8988T (cell line): Measurements from ENCODE around the gene SENP6.
"Not testable (repeated sequence)": the region's sequence is repeated elsewhere in the genome, so short reads cannot be mapped to it uniquely, and the experiment has no call there.

Experiments used
- DNase-seq: peaks from one replicate; pipeline ENCODE4 v3.0.0; 2011

SENP6 gene

GRCh38 chr6:75601304-75602245, at the start of gene SENP6:
TSS of gene SENP6 (plus strand) at chr6:75601880. CDS start at chr6:75602525, 645 bp downstream.
- peak; percentile 43 for DNase-seq

DNA sequence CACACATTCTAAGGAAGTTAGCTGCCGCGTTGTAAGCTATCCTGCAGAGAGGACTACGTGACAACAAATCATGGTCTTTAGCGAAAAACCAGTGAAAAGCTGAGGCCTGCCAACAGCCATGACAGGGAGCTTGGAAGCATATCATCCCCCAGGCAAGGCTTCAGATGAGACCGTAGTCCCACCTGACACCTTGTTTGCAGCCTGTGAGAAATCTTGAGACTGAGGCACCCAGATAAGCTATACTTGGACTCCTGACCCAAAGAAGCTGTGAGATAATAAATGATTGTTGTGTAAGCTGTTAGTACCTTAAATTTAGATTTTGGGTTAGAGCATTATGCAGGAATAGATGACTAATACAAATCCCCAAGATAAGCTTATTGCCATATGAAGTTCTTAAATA, 45.4 kb upstream of the SENP6 start:
- no peak for DNase-seq

DNA sequence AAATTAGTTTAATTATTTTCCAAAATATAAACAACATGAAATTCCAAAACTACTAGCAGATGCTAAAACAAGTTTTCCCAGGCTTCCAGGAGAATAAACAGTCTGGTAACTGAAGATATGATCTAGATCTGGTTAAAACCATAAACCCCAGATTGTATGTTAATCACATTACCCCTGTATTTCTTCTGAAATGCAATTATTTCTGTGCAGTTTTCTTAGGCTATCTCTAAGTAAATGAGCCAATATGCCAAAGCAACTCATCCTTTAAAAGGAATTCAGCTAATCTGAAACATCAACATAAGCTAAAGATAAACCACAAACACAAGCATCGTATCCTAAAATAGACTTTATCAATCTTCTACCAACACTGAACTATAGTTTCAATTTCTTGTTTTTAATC, 44.6 kb upstream of the SENP6 start:
- no peak for DNase-seq

- no peak for DNase-seq
These were observed 38.6 kb upstream of the SENP6 start for GRCh38 chr6:75563032-75563431.

DNA sequence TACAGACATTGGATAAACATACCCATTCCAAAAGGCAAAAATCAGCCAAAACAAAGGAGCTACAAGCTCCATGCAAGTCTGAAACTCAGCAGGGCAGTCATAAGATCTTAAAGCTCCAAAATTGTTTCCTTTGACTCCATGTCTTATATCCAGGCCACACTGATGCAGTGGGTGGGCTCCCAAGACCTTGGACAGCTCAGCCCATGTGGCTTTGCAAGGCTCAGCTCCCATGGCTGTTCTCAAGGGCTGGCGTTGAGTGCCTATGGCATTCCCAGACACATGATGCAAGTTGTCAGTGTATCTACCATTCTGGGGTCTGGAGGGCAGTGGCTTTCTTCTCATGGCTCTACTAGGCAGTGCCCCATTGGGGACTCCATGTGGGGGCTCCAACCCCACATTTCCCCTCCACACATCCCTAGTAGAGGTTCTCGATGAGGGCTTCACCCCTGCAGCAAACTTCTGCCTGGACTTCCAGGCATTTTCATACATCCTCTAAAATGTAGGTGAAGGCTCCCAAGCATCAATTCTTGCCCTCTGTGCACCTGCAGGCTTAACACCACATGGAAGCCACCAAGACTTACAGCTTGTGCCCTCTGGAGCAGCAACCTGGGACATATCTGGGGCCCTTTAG, 35.4 kb upstream of the SENP6 start:
- no peak for DNase-seq

DNA sequence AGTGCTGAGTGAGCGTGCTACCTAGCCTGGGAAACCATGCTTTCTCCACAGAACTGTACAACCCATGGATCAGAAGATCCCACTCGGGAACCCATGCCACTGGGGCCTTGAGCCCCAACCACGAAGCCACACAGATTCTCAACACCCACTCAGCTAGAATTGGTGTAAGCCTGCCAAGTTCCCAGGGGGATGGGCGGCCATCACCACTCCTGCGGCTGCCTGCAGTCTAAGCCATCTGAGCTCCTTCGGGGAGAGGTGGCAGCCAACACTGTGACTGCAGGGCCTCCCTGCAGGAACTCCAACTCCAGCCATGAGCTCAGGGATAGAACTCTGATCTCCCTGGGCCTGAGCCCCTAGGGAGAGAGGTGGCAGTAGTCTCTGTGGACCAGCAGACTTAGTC, 33.6 kb upstream of the SENP6 start:
- no peak for DNase-seq

DNA sequence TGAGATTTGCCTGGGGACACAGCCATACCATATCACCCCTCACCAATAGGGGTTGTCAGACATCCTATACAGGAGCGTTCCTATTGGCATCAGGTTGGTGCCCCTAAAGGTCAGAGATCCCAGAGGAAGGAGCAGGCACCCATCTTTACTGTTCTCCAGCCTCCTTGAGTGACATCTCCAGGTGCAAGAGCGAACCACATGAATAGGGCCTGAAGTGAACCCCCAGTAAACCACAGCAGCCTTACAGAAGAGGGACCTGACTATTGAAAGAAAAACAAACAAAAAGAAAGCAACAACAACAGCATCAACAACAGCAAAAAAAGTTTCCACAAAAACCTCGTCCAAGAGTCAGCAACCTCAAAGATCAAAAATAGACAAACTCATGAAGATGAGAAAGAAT, 32.7 kb upstream of the SENP6 start:
- no peak for DNase-seq

DNA sequence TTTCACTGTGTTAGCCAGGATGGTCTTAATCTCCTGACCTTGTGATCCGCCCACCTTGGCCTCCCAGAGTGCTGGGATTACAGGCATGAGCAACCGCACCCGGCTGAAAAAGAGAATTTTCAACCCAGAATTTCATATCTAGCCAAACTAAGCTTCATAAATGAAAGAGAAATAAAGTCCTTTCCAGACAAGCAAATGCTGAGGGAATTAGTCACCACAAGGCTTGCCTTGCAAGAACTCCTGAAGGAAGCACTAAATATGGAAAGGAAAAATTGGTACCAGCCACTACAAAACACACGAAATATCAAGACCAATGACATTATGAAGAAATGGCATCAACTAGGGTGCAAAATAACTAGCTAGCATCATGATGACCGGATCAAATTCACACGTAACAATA, 31.0 kb upstream of the SENP6 start:
- not testable (repeated sequence) for DNase-seq

DNA sequence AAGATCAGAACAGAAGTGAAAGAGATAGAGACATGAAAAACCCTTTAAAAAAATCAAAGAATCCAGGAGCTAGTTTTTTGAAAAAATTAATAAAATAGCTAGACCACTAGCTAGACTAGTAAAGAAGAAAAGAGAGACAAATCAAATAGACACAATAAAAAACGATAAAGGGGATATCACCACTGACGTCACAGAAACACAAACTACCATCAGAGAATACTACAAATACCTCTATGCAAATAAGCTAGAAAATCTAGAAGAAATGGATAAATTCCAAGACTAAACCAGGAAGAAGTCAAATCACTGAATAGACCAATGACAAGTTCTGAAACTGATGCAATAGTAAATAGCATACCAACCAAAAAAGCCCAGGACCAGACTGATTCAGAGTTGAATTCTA, 29.6 kb upstream of the SENP6 start:
- no peak for DNase-seq

GRCh38 chr6:75579951-75580350, 21.7 kb upstream of the SENP6 start:
- DNase-seq = no peak

GRCh38 chr6:75581231-75581630, 20.4 kb upstream of the SENP6 start:
- no peak for DNase-seq

DNA sequence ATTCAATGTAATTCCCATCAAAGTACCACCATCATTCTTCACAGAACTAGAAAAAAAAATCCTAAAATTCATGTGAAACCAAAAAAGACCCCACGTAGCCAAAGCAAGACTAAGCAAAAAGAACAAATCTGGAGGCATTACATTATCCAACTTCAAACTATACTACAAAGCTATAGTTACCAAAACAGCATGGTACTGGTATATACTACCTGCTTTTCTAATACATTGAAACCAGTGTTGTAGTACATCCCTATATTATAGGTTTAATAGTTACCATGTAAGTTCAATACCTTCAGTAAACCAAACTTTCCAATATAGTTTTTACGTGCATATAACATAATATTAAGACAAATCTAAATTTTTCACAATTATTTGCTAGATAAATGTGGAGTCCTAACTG, 17.1 kb upstream of the SENP6 start:
- DNase-seq = not testable (repeated sequence)

DNA sequence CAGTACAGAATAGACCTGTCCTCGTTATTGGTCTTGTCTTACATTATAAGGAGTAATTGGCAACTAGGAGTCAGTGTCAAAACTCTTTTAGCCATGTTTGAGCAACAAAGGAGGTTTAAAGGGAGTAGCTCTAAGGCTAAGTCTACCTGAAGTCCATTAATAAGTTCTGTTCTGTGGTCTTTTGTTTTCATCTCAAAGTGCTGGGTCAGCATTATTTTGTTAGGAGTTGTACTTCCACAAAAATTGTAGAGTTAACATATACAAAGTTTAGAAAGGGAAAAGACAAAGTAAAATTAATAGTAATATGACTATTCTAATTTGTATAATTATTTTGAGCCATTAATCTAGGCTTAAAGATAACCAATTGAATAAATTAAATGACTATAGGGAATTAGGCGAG, 12.7 kb upstream of the SENP6 start:
- DNase-seq = no peak

- DNase-seq = no peak
These were observed 11.3 kb upstream of the SENP6 start for GRCh38 chr6:75590370-75590769.

DNA sequence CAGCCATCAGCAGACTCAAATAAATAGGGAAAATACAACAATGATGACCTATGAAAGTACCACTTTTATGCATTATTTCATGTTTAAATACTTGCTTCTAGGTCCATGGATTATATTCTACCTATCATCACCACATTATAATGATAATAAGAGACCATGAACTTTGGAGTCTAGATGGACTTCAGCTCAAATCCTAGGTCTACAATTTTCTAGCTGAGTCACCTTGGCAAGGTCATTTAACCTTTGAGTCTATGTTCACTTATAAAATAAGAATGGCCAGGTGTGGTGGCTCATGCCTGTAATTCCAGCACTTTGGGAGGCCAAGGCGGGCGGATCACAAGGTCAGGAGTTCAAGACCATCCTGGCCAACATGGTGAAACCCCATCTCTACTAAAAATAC, 5.3 kb upstream of the SENP6 start:
- not testable (repeated sequence) for DNase-seq

DNA sequence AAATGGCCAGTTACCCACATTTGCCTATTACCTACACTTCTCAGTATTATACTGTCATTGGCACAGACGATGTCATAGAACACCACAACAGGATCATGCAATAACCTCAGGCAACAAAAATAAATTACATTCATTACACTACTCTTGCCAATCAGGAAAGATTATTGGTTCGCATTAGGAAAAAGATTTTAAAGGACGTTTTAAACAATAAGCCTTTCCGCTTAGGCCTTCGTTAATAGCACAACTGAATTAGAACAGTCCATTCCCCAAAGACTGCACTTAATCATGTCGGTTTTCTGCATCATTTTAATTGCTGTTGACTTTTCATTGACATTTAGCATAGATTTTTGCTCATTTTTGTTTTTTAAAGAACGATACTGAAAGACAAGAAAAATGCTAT, 912 bp upstream of the SENP6 start:
- DNase-seq = no peak

- DNase-seq = peak; percentile 10
These were observed 796 bp downstream of the SENP6 start for GRCh38 chr6:75602246-75603105.

GRCh38 chr6:75603106-75603420, 1.4 kb downstream of the SENP6 start:
- no peak for DNase-seq

DNA sequence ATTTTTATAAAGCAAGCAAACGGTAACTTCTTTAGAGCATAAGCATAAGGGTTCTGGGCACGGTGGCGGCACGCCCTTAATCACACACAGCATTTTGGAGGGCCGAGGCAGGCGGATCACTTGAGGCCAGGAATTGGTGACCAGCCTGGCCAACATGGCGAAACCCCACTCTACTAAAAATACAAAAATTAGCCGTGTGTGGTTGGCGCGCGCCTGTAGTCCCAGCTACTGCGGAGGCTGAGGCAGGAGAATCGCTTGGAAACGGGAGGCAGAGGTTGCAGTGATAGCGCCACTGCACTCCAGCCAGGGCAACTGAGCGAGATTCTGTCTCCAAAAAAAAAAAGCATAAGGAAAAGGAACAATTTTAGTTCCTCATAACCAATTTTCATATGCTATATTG, 2.6 kb downstream of the SENP6 start:
- no peak for DNase-seq

GRCh38 chr6:75605635-75606034, 4.0 kb downstream of the SENP6 start:
- no peak for DNase-seq

DNA sequence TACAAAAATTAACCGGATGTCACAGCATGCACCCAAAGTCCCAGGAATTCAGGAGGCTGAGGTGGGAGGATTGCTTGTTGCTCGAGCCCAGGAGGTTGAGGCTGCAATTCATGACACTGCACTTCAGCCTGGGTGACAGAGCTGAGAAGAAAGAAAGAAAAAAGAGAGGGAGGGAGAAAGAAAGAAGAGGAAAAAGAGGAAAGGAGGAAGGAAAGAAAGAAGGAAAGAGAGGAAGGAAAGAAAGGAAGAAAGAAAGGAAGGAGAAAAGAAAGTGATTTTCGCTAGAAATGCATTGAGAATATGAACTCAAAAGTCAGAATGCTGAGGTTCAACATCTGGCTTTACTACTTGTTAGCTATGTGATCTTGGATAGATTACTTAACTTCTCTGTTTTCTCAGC, 6.6 kb downstream of the SENP6 start:
- no peak for DNase-seq

DNA sequence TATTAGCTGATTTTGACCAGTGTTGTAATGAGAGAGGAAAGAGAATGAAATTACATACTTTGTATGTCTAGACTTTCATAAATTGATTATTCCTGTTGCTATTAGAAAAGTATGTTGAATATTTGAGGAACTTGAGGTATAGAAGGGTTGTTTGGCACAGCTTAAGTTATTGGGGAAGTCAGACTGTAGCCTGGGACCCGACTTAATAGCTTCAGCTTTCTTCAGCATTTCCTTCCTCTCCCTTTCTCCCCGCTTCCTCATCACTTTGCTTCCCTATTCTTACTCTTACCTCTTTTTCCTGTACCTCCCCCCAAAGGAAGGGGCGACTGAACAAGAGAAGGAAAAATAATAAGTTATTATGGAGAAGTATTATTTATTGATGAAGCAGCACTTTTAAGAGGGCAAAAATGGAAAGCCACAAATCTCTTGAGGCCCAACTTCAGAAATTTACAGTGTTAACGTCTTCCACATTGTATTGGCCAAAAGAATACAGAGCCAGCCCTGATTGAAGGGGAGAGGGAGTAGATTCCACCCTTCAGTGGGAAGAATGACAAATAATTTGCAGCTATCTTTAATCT, 7.4 kb downstream of the SENP6 start:
- DNase-seq = no peak
